Measurements from ENCODE around the gene LONP1. TPM values are rescaled to one million over a fixed set of nuclear protein-coding genes. Genes with fewer than 3 reads are reported as not detected.

Gene LONP1
- total and polyA plus RNA-seq, 2 of the 8 experiments (the other 6 are each of a cell fraction or from before 2014, with no cell fraction given), result 98.1 to 117 TPM

DNA sequence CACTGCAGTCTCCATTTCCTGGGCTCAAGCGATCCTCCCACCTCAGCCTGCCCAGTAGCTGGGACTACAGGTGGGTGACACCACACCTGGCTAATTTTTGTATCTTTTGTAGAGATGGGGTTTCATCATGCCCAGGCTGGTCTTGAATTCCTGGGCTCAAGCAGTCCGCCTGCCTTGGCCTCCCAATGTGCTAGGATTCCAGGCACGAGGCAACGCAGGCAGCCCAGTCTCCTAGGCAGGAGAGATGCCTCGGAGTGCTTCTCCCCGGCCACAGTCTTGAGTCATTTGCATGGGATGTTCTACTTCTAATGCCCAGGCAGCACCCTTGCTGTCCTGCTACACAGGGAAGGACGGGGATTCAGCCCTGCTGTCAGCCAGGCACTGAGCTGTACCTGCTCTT, 48.3 kb downstream of the LONP1 start:
- peaks cover 16 to 31% (median 22%) of the 10 kb centered on the region in 4 experiments for H3K36me3 ChIP-seq (ENCODE audit: control insufficient read depth in 2 of 4, insufficient read depth in 4 of 4, low read length in 3 of 4)
- POLR2A ChIA-PET (ENCODE audit: partially characterized antibody), result interaction anchor here (0.6 to 2.7 kb wide), 4 partner anchors 15 to 50 kb away, joined by 3 to 10 read pairs (median 6); partner anchors contain the start of gene RPL36
- no peaks in the 10 kb centered on the region for H3K27me3 ChIP-seq (replicated peaks in 1 of 4; ENCODE audit: control insufficient read depth in 3 of 4, extremely low read depth in 1 of 4, insufficient read depth in 3 of 4, low read length in 3 of 4)
- no peak overlapping the region for H2BK5ac ChIP-seq (ENCODE audit: low read depth, low read length)
- no peak overlapping the region for H4K5ac ChIP-seq (ENCODE audit: insufficient read length, low read depth, low read length)
- no peak overlapping the region for H3K23ac ChIP-seq (ENCODE audit: insufficient read length)
- peaks cover 0 to 9% (median 6%) of the 10 kb centered on the region in 4 experiments; a peak in 5 of 7 replicates for H3K4me1 ChIP-seq (replicated peaks in 1 of 4; ENCODE audit: control insufficient read depth in 3 of 4, insufficient read depth in 4 of 4, low read length in 3 of 4)
- H3K79me2 ChIP-seq (ENCODE audit: control insufficient read depth in 1 of 2, insufficient read depth in 2 of 2, low read length in 2 of 2), result no peaks in the 10 kb centered on the region
- no peak overlapping the region for H3K9ac ChIP-seq (replicated peaks in 1 of 4; ENCODE audit: extremely low read depth in 1 of 4, low read depth in 3 of 4, low read length in 3 of 4)
- H3K56ac ChIP-seq (replicated peaks; ENCODE audit: insufficient read length, low read depth, low read length), result no peak overlapping the region
- no peak overlapping the region for H3K18ac ChIP-seq (ENCODE audit: extremely low read depth, low read length)
- no peak overlapping the region for H2AK5ac ChIP-seq (ENCODE audit: low read depth, low read length)
- no peak overlapping the region for H3K27ac ChIP-seq (ENCODE audit: low read depth, low read length)
- no peaks in the 10 kb centered on the region for H3K9me3 ChIP-seq (ENCODE audit: insufficient read depth in 2 of 2, low read depth in 1 of 2, low read length in 1 of 2)
- no peak overlapping the region for H3K4ac ChIP-seq (replicated peaks; ENCODE audit: insufficient read length, low read depth, low read length)
- H2BK12ac ChIP-seq (ENCODE audit: low read depth, low read length), result no peak overlapping the region
- no peak for TF ChIP-seq RFX5 (IDR thresholded peaks at IDR 0.05; ENCODE audit: borderline replicate concordance, low read depth, low read length)
- no peak for TF ChIP-seq JUN (IDR thresholded peaks at IDR 0.05; ENCODE audit: low read depth, low read length)
- TF ChIP-seq SP1 (IDR thresholded peaks at IDR 0.05; ENCODE audit: low read depth, low read length), result no peak
- TF ChIP-seq USF2 (IDR thresholded peaks at IDR 0.05; ENCODE audit: low read length), result no peak
- no peak for TF ChIP-seq ASH2L (IDR thresholded peaks at IDR 0.05; ENCODE audit: low read length)
- TF ChIP-seq TAF1 (IDR thresholded peaks at IDR 0.05; ENCODE audit: low read depth, low read length), result no peak
- TF ChIP-seq POU5F1 (IDR thresholded peaks at IDR 0.05; ENCODE audit: low read depth, low read length), result no peak
- no peak for TF ChIP-seq FOSL1 (IDR thresholded peaks at IDR 0.05; ENCODE audit: insufficient read depth, low read depth, low read length)
- no peak for TF ChIP-seq SIRT6 (IDR thresholded peaks at IDR 0.05; ENCODE audit: low read length)
- TF ChIP-seq SAP30 (IDR thresholded peaks at IDR 0.05; ENCODE audit: insufficient read depth, insufficient replicate concordance, low read length), result no peak
- no peak overlapping the region for H3K4me3 ChIP-seq (ENCODE audit: extremely low read depth in 1 of 4, insufficient read depth in 2 of 4, low read depth in 3 of 4, low read length in 4 of 4)
- H3K23me2 ChIP-seq (ENCODE audit: low read depth, low read length), result peaks cover 7% of the 10 kb centered on the region; the same call in 1 of the 2 replicates
- H4K91ac ChIP-seq (replicated peaks; ENCODE audit: insufficient read length, low read length), result no peak overlapping the region
- H2BK120ac ChIP-seq (replicated peaks; ENCODE audit: low read depth, low read length), result no peak overlapping the region
- H4K8ac ChIP-seq (ENCODE audit: extremely low read depth, insufficient read depth, low read length), result no peak overlapping the region
- no peak overlapping the region for H3K14ac ChIP-seq (ENCODE audit: insufficient read length)
- DNase-seq (ENCODE audit: low read depth in 1 of 2, low spot score in 2 of 2) (no peak), FAIRE-seq (no peak)
- H4K20me1 ChIP-seq (replicated peaks in 1 of 2; ENCODE audit: control insufficient read depth in 1 of 2, insufficient read depth in 2 of 2, low read length in 2 of 2), result peaks cover 0 to 5% of the 10 kb centered on the region in 2 experiments
- H2BK20ac ChIP-seq (ENCODE audit: low read length), result no peak overlapping the region
- no peak overlapping the region for H2BK15ac ChIP-seq (ENCODE audit: low read length)
- no peak overlapping the region for H2AFZ ChIP-seq (ENCODE audit: low read length)
- no peak overlapping the region for H3K4me2 ChIP-seq (ENCODE audit: insufficient read depth in 1 of 2, low read depth in 2 of 2, low read length in 2 of 2)
- 0 out of 2 replicates have a peak, but pooled peaks cover 3% of the 10 kb centered on the region for H3K79me1 ChIP-seq (ENCODE audit: low read depth, low read length)
- WGBS, 2 experiments (ENCODE audit: extremely low coverage in 1 of 2, insufficient coverage in 1 of 2, insufficient read length in 1 of 2, insufficient replicate concordance in 2 of 2, low coverage in 1 of 2, low lambda C conversion rate in 2 of 2, missing lambda C conversion rate in 1 of 2), result 91% methylated on average over 7 of the region's 7 CpGs; no CpG with 5 or more reads in 1 of the 2 experiments
- CTCF ChIA-PET (ENCODE audit: partially characterized antibody), result interaction anchor here (0.7 to 1.4 kb wide), 3 partner anchors 15 to 29 kb away, joined by 4 to 5 read pairs (median 5); no protein-coding TSS in a partner anchor

All from H1 (cell line).